Astrocyte (in vitro differentiated cells and primary cell): ENCODE results near the gene RIBC2. TPM values are rescaled to one million over a fixed set of nuclear protein-coding genes. Genes with fewer than 3 reads are reported as not detected.
"Not testable (repeated sequence)": the region's sequence is repeated elsewhere in the genome, so short reads cannot be mapped to it uniquely, and the experiment has no call there.

Experiments
- DNase-seq: peaks from one replicate; pipeline ENCODE4 v3.0.0-alpha.2; 2010; ENCODE audit warnings: low read depth
- FAIRE-seq: peaks from 2 replicates; lab custom pipeline; 2011; peaks lifted over from hg19 to GRCh38; lab: Jason Lieb, UNC
- H2AFZ ChIP-seq: 2 replicates; pipeline ENCODE4 v1.6.0; 2012; ENCODE audit warnings: low read depth, low read length, inconsistent platforms
- H3K27ac ChIP-seq: 2 replicates; pipeline ENCODE4 v1.5.1; 2011; ENCODE audit warnings: low read depth, low read length, inconsistent platforms
- H3K27me3 ChIP-seq: 2 replicates; pipeline ENCODE4 v1.6.0; 2011; ENCODE audit warnings: low read length, inconsistent platforms; ENCODE audit not compliant: insufficient read depth
- H3K36me3 ChIP-seq: 2 replicates; pipeline ENCODE4 v1.5.1; 2011; ENCODE audit warnings: low read length, inconsistent platforms; ENCODE audit not compliant: insufficient read depth
- H3K4me1 ChIP-seq: 2 replicates; pipeline ENCODE4 v1.5.1; 2011; ENCODE audit warnings: low read length, inconsistent platforms; ENCODE audit not compliant: insufficient read depth
- H3K4me2 ChIP-seq: 2 replicates; pipeline ENCODE4 v1.6.0; 2012; ENCODE audit warnings: low read length, inconsistent platforms
- H3K4me3 ChIP-seq: 2 replicates; pipeline ENCODE4 v1.5.1; 2011; ENCODE audit warnings: low read depth, mild to moderate bottlenecking, low read length, inconsistent platforms; ENCODE audit not compliant: insufficient read depth
- H3K79me2 ChIP-seq: 2 replicates; pipeline ENCODE4 v1.6.0; 2012; ENCODE audit warnings: mild to moderate bottlenecking, low read length, inconsistent platforms; ENCODE audit not compliant: insufficient read depth
- H3K9ac ChIP-seq: 2 replicates; pipeline ENCODE4 v1.6.0; 2012; ENCODE audit warnings: mild to moderate bottlenecking, low read length, inconsistent platforms
- H3K9me3 ChIP-seq: 2 replicates; pipeline ENCODE4 v1.5.1; 2012; ENCODE audit warnings: low read depth, mild to moderate bottlenecking, low read length, inconsistent platforms; ENCODE audit not compliant: insufficient read depth
- H4K20me1 ChIP-seq: 2 replicates; pipeline ENCODE4 v1.6.0; 2012; ENCODE audit warnings: low read length, inconsistent platforms; ENCODE audit not compliant: insufficient read depth
- H3K27ac Mint-ChIP-seq: one replicate; pipeline ENCODE4 v1.8.0; 2021; ENCODE audit warnings: mild to moderate bottlenecking, mixed read lengths; ENCODE audit not compliant: unreplicated experiment
- H3K27me3 Mint-ChIP-seq: one replicate; pipeline ENCODE4 v1.8.0; 2021; ENCODE audit warnings: low read depth, mixed read lengths; ENCODE audit not compliant: unreplicated experiment
- H3K36me3 Mint-ChIP-seq: one replicate; pipeline ENCODE4 v1.8.0; 2021; ENCODE audit warnings: low read depth, mixed read lengths; ENCODE audit not compliant: unreplicated experiment
- H3K4me1 Mint-ChIP-seq: one replicate; pipeline ENCODE4 v1.8.0; 2021; ENCODE audit warnings: low read depth, mixed read lengths; ENCODE audit not compliant: unreplicated experiment
- H3K4me3 Mint-ChIP-seq: one replicate; pipeline ENCODE4 v1.8.0; 2021; ENCODE audit warnings: mild to moderate bottlenecking, moderate library complexity, mixed read lengths; ENCODE audit not compliant: unreplicated experiment
- H3K9me3 Mint-ChIP-seq: one replicate; pipeline ENCODE4 v1.8.0; 2021; ENCODE audit warnings: mild to moderate bottlenecking, mixed read lengths; ENCODE audit not compliant: unreplicated experiment
- CTCF ChIP-seq: IDR thresholded peaks from 2 replicates; pipeline ENCODE4 v1.5.1; 2011; ENCODE audit warnings: low read depth, mild to moderate bottlenecking, inconsistent platforms, low read length, moderate library complexity; ENCODE audit not compliant: insufficient read depth
- EZH2 ChIP-seq: IDR thresholded peaks from 2 replicates; pipeline ENCODE4 v1.6.1; 2012; ENCODE audit warnings: mild to moderate bottlenecking, low read length, inconsistent platforms; ENCODE audit not compliant: insufficient read depth
- total RNA-seq: library from RNA; stranded (reverse); gene quantifications from 2 replicates; pipeline ENCODE4 v1.2.1, GENCODE V29; 2021

Gene RIBC2
- total RNA-seq, 1 donor from 2014 or later = not detected

- Histone ChIP-seq H3K9me3 (no peaks in the 10 kb centered on the region), H3K27me3 (no peaks in the 10 kb centered on the region), H4K20me1 (no peaks in the 10 kb centered on the region), H3K79me2 (no peaks in the 10 kb centered on the region), H3K9ac (no peak overlapping the region), H3K4me1 (peaks cover 7% of the 10 kb centered on the region), H3K4me3 (no peak overlapping the region), H3K36me3 (no peaks in the 10 kb centered on the region), H3K27ac (no peak overlapping the region), H2AFZ (no peak overlapping the region), H3K4me2 (no peak overlapping the region)
- FAIRE-seq (no peak), DNase-seq (no peak)
- Mint-ChIP-seq H3K9me3 (no peaks in the 10 kb centered on the region), H3K27me3 (peaks cover 34% of the 10 kb centered on the region), H3K4me1 (peaks cover 10% of the 10 kb centered on the region), H3K27ac (no peak overlapping the region), H3K4me3 (no peak overlapping the region), H3K36me3 (no peaks in the 10 kb centered on the region)
- TF ChIP-seq CTCF (no peak), EZH2 (no peak)
Observed at GRCh38 chr22:45448431-45448830, 34.9 kb downstream of the RIBC2 start.

- not testable (repeated sequence) for H3K4me3 ChIP-seq, H3K4me1 Mint-ChIP-seq, H3K27me3 ChIP-seq, H3K27ac Mint-ChIP-seq, H3K9me3 ChIP-seq, DNase-seq, H3K27ac ChIP-seq, FAIRE-seq, H3K4me2 ChIP-seq, H3K36me3 ChIP-seq, H3K4me3 Mint-ChIP-seq, H3K9ac ChIP-seq, H2AFZ ChIP-seq, H4K20me1 ChIP-seq, H3K79me2 ChIP-seq, H3K4me1 ChIP-seq, H3K9me3 Mint-ChIP-seq, H3K36me3 Mint-ChIP-seq
- peaks cover 43% of the 10 kb centered on the region for H3K27me3 Mint-ChIP-seq
Observed at GRCh38 chr22:45449442-45449841, 35.9 kb downstream of the RIBC2 start.

GRCh38 chr22:45450101-45450785, 36.8 kb downstream of the RIBC2 start:
- DNase-seq (no peak), FAIRE-seq (no peak)
- Histone ChIP-seq H3K27ac (no peak overlapping the region), H3K27me3 (no peaks in the 10 kb centered on the region), H3K4me3 (no peak overlapping the region), H3K4me2 (no peak overlapping the region), H3K79me2 (no peaks in the 10 kb centered on the region), H3K4me1 (peaks cover 7% of the 10 kb centered on the region), H3K9me3 (no peaks in the 10 kb centered on the region), H3K9ac (no peak overlapping the region), H4K20me1 (no peaks in the 10 kb centered on the region), H2AFZ (no peak overlapping the region), H3K36me3 (no peaks in the 10 kb centered on the region)
- Mint-ChIP-seq H3K4me1 (peaks cover under 1% of the 10 kb centered on the region), H3K27ac (no peak overlapping the region), H3K9me3 (no peaks in the 10 kb centered on the region), H3K36me3 (no peaks in the 10 kb centered on the region), H3K27me3 (peaks cover 45% of the 10 kb centered on the region), H3K4me3 (no peak overlapping the region)
- TF ChIP-seq EZH2 (no peak), CTCF (no peak)
